COR-L47 (cell line): ENCODE measurements around the gene ZNF146.
"Not testable (repeated sequence)": the region's sequence is repeated elsewhere in the genome, so short reads cannot be mapped to it uniquely, and the experiment has no call there.

Experiments used
- DNase-seq: peaks from one replicate; lab custom pipeline; 2025; lab: John Stamatoyannopoulos, UW

The ZNF146 gene

DNA sequence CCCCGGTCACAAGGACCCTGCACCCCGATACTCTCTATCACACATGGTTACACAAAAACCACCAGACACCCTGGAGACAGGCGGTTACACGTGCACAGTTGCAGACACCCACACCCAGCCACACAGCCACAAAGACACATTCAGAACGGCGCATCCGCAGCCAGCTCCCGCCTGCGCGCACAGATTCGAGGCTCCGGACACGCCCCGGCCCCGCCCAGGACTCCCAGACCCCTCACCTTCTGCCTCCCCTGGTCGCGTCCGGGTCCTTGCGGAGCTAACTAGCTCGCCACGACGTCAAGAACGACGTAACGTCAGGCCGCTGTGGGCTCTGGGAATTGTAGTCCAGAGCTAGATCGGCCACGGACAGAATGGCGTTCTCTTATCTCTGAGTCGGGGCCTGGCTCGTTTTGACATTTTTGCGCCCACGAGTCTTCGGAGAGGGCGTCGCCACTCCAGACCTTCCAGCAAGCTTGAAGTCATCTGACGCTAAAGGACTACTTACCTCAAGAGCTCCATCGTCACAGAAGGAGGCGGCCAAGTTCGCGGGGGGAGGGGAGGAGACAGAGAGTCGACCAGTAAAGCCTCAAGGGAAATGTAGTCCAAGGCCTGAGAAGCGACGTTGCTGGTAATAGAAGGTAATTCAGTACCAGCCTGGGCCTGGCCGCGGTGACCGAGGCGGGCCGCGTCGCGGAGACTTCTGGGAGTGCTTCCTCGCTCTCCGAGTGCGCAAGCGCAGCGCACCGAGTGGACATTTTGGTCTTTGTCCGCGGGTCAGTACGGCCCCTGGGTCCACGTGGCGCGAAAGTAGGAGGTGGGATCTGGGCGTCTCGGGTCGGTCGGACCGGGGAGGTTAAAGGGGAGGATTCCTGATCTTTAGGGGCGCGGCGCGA, at the start of gene ZNF146, which contains the start of gene ZNF565:
TSS of gene ZNF146 (plus strand) at position 721 of the 890 bp plus-strand sequence. CDS start 21,335 bp downstream, outside the sequence.
TSS of gene ZNF565 (minus strand) at position 280 of the 890 bp plus-strand sequence. CDS start 12,680 bp downstream, outside the sequence.
- peak; percentile 98 for DNase-seq

DNA sequence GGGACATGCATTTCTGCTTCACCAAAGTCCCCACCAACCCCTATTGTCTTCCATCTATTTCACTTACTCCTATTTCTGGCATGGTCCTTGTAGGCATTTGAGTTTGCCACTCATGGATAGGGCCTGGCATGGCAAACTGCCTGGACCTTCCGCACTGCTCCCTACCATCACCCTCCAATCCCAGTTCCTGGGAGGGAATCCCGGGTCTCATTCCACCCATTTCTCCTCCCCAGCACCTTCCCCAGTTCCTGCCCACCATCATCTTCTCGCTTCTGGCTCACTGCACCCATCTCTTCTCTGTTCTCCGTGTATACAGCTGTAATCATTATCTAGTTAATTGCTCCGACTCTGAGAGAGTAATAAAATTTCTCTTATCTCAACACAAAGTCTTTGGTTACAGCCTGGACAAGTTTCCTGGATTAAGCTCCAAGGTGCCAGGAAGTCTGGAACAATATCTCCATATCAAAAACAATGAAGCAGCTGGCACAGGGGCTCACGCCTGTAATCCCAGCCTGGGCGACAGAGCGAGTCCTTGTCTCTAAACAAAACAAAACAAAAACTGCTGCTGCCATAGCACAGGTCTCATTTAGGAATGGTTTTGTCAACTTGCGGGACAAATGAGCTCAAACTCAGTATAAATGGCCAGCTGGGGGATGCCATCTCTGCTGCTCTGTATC, 45.7 kb upstream of the ZNF146 start:
- peak; percentile 84 for DNase-seq

DNA sequence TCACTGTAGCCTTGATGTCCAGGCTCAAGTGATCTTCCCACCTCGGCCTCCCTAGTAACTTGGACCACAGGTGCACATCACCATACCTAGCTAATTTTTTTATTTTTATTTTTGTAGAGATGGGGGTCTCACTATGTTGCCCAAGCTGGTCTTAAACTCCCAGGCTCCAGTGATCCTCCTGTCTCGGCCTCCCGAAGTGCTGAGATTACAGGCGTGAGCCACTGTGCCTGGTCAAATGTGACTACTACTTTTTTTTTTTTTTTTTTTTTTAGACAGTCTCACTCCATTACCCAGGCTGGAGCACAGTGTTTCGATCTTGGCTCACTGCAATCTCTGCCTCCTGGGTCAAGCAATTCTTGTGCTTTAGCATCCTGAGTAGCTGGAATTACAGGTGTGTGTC, 42.1 kb upstream of the ZNF146 start:
- DNase-seq = no peak

DNA sequence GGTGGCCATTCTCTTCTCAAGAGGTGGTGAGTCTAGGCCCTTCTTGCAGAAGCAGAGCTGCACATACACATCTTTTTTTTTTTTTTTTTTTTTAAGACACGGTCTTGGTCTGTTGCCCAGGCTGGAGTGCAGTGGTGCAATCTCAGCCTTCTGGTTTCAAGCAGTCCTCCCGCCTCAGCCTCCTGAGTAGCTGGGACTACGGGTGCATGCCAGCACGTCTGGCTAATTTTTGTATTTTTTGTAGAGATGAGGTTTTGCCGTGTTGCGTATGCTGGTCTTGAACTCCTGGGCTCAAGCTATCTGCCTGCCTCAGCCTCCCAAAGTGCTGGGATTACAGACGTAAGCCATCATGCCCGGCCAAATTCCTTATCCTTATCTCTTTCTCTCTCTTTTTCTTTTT, 41.1 kb upstream of the ZNF146 start:
- not testable (repeated sequence) for DNase-seq

DNA sequence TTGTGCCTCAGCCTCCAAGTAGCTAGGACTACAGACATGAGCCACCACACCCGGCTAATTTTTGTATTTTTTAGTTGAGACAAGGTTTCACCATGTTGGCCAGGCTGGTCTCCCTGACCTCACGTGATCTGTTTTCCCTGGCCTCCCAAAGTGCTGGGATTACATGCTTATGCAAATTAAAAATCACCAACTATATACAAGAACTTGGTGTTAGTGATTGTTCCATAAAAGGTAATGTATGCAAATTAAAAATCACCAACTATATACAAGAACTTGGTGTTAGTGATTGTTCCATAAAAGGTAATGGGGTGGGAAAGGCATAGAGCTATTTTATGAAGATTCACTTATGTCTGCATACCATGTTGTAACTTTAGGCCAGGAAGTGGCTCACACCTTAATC, 35.8 kb upstream of the ZNF146 start:
- DNase-seq = not testable (repeated sequence)

DNA sequence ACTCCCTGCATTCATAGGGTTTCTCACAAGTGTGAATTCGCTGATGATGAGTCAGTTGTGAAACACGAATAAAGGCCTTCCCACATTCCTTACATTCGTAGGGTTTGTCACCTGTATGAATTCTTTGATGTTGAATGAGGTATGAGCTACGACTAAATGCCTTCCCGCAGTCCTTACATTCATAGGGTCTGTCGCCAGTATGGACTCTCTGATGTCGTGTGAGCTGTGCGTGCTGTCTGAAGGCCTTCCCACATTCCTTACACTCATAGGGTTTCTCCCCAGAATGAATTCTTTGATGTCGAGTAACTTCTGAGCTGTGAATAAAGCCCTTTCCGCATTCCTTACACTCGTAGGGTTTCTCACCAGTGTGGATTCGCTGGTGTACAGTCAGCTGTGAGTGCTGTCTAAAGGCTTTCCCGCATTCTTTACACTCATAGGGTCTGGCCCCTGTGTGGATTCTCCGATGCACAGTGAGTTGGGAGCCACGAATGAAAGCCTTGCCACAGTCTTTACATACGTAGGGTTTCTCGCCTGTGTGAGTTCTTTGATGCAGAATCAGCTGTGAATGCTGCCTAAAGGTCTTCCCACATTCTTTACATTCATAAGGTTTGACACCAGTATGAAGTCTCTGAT, 32.2 kb upstream of the ZNF146 start:
- DNase-seq = no peak

DNA sequence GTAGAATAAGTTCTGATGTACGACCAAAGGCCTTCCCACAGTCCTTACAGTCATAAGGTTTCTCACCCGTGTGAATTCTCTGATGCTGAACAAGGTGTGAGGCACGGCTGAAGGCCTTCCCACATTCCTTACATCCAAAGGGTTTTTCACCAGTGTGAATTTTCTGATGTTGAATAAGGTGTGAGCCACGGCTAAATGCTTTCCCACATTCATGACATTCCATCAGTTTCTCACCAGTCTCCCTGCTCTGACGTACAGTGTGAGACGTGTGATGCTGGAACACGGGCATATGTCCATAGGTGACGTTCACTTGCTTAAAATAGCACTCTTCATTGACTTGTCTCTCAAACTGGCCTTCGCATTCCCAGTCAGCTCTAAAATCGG, 31.7 kb upstream of the ZNF146 start:
- no peak for DNase-seq

DNA sequence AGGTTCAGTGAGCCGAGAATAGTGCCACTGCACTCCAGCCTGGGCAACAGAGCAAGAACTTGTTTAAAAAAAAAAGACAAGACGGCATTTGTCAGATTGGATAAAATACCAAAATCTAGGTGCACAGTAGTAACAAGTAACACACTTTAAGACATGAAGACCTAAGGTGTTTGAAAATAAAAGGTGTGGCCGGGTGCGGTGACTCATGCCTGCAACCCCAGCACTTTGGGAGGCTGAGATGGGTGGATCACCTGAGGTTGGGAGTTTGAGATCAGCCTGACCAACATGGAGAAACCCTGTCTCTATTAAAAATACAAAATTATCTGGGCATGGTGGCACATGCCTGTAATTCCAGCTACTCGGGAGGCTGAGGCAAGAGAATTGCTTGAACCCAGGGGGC, 28.2 kb upstream of the ZNF146 start:
- not testable (repeated sequence) for DNase-seq

DNA sequence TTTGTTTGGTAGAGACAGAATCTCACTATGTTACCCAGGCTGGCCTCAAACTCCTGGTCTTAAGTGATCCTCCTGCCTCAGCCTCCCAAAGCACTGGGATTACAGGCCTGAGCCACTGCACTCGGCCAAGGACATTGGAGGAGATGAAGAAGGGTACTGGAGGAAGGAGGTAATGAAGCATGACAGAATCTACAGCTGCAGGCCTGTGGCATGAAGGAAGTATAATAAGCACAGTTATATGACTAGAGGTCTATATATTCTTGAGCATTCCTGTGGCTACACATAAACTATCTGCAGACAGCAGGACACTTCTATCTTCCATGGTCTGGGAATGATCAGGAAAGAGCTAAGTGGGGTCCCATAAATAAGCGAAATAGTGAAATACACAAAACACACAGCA, 18.7 kb upstream of the ZNF146 start:
- DNase-seq = no peak

DNA sequence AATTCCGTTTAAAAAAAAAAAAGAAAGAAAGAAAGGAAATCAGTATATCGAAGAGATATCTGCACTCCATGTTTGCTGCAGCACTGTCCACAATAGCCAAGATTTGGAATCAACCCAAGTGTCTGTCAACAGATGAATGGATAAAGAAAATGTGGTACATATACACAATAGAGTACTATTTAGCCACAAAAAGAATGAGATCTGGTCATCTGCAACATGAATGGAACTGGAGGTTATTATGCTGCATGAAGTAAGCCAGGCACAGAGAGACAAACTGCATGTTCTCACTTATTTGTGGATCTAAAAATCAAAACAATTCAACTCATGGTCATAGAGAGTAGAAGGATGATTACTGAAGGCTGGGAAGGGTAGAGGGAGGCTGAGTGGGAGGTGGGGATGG, 16.8 kb upstream of the ZNF146 start:
- DNase-seq = no peak

DNA sequence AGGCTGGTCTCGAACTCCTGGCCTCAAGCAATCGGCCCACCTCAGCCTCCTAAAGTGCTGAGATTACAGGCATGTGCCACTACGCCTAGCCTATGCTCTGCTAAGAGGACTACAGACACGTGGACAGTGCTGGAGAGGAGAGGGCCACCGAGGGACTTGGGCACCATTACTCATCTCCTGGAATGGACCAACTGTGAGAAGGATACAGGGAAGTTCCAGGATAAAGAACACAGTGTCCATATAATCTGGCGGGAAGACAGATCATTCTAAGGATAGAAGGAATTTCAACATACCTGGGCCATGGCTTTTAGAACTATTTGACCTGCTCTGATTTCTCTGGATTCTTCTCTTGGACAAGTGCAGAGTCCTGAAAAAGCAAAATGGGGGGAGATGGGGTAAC, 13.2 kb upstream of the ZNF146 start:
- DNase-seq = no peak

DNA sequence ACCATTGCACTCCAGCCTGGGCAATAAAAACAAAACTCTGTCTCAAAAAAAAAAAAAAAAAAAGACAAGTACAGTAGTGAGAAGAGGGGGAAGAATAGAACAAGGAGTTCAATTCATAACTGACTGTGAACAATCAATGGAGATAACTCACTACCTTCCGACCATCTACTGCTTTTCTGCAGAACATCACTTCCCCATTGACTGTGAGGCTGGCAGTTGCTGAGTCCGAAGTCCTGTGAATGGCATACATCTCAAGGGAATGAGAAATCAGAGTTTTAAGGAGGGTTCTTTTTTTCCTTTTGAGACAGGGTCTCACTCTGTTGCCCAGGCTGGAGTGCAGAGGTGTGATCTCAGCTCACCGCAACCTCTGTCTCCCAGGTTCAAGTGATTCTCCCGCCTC, 11.6 kb upstream of the ZNF146 start:
- no peak for DNase-seq

DNA sequence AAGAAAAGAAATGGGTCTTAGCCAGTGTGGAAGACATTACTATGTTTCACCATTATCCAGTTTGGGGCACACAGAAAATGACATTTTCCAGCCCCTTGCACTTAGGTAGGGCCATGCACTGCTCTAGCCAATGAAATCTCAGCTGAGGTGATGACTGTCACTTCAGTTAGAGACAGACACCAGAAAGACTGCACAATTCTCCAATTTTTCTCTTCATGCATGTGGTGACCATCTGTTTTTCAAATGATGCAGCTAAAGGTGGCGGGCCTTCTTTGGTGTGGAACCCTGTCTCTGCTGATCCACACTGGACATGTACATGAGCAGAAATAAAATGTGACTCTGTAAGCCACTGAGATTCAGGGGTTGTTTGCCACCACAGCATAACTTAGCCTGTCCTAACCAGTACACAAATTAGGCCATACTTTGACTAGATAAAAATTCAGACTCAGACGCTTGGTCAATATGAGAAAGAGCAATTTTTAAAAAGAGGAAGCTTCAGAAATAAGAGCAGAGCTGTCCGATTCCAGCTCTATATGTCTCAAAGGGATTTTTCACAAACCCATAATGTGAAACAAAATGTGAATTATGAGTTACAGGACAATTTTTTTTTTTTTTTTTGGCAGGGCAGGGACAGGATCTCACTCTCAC, 7.2 kb upstream of the ZNF146 start:
- no peak for DNase-seq

DNA sequence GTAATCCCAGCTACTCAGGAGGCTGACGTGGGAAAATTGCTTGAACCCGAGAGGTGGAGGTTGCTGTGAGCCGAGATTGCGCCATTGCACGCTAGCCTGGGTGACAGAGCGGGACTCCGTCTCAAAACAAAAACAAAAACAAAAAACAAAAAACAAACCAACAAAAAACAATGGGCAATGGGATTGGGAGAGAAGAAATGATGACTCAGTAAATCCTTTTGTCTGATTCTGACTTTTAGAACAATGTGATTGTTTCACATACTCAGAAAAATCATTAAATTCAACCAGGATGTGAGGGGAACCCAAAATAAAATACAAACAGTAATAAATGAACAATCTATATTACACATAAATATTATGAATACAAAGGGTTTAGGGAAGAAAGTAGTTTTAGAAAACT, 5.5 kb upstream of the ZNF146 start:
- DNase-seq = no peak

DNA sequence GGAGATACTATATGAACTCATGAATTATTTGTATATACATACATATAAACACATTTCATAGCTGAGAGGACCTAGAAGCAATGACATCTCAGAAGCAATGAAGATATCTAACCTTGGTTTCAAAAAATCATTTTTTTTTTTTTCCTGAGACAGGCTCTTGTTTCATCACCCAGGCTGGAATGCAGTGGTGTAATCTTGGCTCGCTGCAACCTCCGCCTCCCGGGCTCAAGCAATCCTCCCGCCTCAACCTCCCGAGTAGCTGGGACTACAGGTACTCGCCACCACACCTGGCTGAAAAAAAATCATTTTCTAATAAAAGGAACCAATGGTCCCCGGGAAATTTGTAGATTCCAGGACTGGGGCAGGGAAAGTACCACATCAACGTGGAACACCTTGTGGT, 4.4 kb upstream of the ZNF146 start:
- no peak for DNase-seq

DNA sequence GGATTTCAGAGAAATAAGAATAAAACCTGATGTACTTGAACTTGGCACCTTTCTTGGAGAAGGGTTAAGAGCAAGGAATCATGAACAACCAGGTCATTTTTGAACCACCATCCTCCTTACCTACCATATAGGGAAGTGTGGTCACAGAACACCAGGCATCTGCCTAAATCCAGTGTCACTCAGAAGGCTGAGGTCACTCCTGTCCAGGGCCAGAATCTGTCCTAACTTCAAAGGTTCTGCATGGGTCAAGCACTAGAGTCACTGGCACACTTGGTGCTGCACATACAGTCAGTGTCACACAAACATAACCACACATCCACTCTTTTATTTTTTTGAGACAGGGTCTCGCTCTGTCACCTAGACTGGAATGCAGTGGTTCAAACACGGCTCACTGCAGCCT, 2.0 kb upstream of the ZNF146 start:
- no peak for DNase-seq

DNA sequence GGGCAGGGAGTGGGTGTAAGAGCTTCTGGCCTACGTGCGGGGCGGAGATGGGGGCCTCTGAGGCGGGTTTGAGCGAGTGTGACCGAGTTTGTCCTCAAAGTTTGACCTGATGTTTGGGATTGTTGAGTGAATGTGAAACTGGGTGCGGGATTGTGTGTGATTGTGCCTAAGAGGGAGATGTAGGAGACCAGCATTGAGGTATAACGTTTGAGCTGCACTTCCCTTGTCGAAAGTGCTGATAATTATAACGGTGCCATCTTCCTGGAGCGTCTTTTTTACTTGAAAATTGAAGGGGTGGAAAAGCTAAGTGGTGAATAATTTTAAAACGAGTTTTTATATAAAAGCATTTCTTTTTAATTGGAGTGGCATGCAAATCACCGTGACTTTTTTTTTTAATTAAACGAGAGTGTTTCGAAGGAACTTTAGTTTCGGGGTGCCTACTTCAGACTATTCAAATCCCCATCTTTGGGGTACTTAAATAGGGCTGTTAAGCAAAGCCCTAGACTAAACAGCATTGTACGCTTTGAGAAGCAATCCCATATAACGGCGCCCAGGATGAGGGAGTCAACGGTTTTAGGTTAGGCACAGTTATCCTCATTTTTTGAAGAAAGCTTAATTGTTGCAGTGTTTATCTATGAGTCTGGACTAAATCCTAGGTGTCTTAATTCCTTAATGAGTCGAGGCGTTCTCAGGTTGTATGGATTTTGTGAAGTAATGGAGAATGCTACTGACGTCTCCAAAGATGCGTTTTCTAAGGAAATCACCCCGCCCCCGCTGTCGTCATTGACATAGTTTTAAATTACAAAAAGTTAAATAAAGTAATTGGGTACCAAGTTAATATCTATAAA, 594 bp downstream of the ZNF146 start:
- peak; percentile 13 for DNase-seq

DNA sequence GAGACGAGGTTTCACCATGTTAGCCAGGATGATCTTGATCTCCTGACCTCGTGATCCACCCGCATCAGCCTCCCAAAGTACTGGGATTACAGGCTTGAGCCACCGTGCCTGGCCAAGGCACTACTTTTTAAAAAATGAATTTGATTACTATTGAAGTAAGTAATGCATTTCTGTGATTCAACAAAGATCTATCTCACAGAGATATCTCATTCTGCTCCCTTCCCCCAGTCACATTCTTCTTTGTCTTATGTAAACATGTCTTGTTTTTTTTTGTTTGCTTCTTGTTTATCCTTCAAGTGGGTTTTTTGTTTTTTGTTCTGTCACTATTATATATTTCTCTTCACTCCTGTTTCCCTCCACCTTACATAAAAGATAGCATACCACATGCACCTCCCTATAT, 6.6 kb downstream of the ZNF146 start:
- DNase-seq = no peak

DNA sequence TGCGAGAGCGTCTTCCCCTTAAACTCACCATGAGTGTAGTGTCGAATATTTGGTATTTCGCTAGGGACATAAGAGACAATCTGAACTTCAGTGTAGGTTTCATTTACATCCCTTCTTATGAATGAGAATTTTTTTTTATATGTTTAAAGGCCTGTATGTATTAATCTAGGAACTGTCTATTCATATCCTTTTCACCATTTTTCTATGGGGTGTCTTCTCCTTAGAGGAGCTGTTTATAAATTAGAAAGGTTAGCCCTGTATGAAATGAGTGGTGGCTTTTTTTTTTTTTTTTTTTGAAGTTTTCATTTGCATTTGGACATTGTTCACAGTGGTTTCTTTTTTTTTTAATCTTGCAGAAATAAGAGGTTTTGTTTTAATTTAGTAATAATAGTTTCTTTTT, 7.6 kb downstream of the ZNF146 start:
- no peak for DNase-seq

DNA sequence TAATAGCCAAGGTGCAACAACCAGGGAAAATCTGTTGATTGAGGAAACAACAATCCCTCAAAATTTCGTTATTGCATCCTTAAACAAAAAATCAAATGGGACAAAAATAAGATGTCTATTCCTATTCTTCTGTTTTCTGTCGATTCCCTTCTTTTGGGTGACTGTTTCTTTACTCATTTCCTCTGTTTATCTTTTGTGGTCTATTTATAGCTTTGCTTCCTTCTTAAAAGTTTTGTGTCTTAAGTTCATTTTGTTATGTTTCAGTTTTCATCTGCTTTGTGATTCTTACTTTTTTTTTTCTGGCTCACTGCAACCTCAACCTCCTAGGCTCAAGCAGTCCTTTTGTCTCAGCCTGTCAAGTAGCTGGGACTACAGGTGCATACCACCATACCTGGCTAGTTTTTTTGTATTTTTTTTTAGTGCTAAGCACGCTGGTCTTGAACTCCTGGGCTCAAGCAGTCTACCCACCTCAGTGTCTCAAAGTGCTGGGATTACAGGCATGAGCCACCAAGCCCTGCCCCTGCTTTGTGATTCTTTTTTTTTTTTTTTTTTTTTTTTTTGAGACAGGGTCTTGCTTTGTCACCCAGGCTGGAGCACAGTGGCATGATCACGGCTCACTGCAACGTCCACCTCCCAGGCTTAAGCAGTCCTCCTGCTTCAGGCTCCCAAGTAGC, 10.4 kb downstream of the ZNF146 start:
- no peak for DNase-seq

DNA sequence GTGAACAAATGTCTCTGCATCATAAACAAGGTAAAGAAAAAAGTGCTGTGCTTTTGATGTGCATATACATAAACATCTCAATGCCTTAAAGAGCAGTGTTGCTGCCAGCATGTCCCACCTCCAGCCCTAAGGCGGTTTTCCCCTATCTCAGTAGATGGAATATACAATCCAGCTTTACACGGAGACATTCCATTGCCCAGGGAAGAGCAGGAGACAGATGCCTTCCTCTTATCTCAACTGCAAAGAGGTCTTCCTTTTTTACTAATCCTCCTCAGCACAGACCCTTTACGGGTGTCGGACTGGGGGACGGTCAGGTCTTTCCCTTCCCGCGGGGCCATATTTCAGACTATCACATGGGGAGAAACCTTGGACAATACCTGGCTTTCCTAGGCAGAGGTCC, 18.7 kb downstream of the ZNF146 start:
- DNase-seq = not testable (repeated sequence)
